ENCODE data around the gene CDKN1C. TPM values are rescaled to one million over a fixed set of nuclear protein-coding genes. Genes with fewer than 3 reads are reported as not detected.

CDKN1C gene
- total RNA-seq, 1 donor from 2014 or later = 1.4 TPM

DNA sequence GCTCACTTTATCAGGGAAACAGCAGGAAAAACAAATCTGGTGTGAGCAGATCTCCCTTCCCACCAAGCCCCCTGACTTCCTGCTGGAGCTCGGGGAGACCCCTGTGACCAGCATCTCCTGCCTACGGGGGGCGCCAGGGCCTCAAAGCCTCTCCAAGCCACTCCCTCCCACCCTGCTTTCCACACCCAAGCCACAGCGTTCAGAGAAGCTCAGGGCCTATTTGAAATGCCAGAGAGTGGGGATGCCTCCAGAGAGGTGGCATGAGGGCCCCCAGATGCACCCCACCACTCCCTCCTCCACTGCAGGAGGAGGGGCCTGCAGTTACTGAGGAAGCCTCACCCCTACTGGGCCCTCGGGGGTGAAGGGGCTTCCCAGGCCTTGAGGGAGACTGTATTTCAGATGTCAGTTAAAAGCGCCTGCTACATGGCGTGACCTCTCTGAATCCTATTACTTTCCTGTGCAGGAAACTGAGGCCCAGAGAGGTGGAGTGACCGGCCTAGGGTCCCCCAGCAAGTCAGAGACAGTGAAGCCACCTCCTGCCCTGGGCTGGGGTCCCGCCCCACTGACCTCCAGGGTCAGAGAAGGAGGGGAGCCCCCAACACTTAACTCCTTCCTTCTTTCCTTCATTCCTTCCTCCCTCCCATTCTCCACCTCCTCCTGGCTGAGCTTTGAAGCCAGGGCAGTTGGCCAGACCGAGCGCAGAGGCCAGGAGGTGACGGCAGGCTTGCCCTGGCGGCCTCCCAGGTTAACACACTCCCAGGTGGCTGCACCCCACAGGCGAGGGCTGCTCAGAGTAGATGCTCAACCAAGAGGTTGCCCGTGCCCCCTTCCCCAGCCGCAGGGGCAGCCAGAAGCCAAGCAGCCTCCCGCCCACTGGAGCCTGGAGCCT is 6.0 kb upstream of the CDKN1C start:
- Mint-ChIP-seq H3K4me1 (peaks cover 18% of the 10 kb centered on the region), H3K27me3 (no peaks in the 10 kb centered on the region), H3K36me3 (ENCODE audit: low read depth) (no peaks in the 10 kb centered on the region), H3K4me3 (peak overlapping the region; percentile 72), H3K27ac (no peak overlapping the region), H3K9me3 (no peaks in the 10 kb centered on the region)
- CTCF ChIA-PET = interaction anchor here (0.7 to 11.9 kb wide), 9 partner anchors 10 to 467 kb away, joined by 3 to 334 read pairs (median 5); partner anchors contain the start of gene NAP1L4
- DNase-seq = no peak
- intact Hi-C loops (cut with micrococcal nuclease) = loop anchor here (1.0 to 2.0 kb wide), 4 partner anchors 11 to 359 kb away; partner anchors contain the start of gene PHLDA2
- POLR2A ChIA-PET = interaction anchor here (0.6 to 3.4 kb wide), 5 partner anchors 11 to 417 kb away, joined by 3 to 16 read pairs (median 3); a partner anchor contains a TSS
- ATAC-seq (ENCODE audit: low read depth) = no peak
- TF ChIP-seq, protein P1, sequence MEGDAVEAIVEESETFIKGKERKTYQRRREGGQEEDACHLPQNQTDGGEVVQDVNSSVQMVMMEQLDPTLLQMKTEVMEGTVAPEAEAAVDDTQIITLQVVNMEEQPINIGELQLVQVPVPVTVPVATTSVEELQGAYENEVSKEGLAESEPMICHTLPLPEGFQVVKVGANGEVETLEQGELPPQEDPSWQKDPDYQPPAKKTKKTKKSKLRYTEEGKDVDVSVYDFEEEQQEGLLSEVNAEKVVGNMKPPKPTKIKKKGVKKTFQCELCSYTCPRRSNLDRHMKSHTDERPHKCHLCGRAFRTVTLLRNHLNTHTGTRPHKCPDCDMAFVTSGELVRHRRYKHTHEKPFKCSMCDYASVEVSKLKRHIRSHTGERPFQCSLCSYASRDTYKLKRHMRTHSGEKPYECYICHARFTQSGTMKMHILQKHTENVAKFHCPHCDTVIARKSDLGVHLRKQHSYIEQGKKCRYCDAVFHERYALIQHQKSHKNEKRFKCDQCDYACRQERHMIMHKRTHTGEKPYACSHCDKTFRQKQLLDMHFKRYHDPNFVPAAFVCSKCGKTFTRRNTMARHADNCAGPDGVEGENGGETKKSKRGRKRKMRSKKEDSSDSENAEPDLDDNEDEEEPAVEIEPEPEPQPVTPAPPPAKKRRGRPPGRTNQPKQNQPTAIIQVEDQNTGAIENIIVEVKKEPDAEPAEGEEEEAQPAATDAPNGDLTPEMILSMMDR (IDR thresholded peaks at IDR 0.05) = no peak

DNA sequence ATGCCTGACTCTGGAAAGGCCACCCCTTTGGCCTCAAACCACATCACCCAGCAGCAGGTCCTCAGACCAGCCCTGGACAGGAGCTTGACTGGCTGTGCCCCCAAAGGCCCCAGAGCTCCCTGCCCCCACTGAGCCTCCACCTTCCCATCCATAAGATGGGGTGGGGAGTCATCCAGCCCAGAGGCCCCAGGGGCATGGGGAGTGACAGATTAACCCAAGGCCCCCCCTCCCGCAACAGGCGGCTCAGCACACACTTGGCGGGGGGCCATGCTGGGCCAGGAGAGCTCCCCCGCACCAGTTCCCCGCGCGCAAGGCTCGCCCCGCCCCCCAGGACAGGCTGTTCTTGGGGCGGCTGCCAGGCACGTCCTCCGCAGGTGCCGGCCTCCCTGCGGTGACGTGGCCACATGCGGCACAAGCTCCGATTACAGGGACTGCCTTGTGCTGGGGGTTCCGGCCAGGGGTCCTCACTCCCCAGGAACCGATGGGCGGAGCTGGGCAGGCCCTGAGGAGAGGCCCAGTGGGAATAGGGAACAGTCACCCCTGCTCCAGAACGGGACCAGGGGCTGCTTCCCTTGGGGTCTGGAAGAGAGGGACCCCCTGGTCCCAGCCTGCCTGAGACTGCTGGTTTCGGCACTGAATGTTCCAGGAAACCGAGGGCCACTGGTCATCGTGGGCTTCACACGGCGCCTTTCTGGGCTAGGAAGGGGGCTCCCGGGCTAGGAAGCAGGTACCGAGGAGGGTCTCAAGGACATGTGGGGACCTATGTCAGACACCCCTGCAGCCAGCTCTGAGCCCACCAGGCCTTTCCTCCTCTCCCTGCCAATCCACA is 5.1 kb upstream of the CDKN1C start:
- intact Hi-C loops (cut with micrococcal nuclease) = no loop called here
- Mint-ChIP-seq H3K9me3 (no peaks in the 10 kb centered on the region), H3K36me3 (ENCODE audit: low read depth) (no peaks in the 10 kb centered on the region), H3K4me3 (no peak overlapping the region), H3K4me1 (peaks cover 20% of the 10 kb centered on the region), H3K27me3 (no peaks in the 10 kb centered on the region), H3K27ac (no peak overlapping the region)
- ATAC-seq (ENCODE audit: low read depth) (no peak), DNase-seq (no peak)
- ChIA-PET CTCF (interaction anchor here (3.2 to 11.9 kb wide), 2 partner anchors 201 to 358 kb away, joined by 16 to 334 read pairs; no protein-coding TSS in a partner anchor), POLR2A (interaction anchor here (3.4 kb wide), 1 partner anchor 358 kb away, joined by 15 read pairs; no protein-coding TSS in a partner anchor)
- TF ChIP-seq, protein P1 (IDR thresholded peaks at IDR 0.05) = no peak

DNA sequence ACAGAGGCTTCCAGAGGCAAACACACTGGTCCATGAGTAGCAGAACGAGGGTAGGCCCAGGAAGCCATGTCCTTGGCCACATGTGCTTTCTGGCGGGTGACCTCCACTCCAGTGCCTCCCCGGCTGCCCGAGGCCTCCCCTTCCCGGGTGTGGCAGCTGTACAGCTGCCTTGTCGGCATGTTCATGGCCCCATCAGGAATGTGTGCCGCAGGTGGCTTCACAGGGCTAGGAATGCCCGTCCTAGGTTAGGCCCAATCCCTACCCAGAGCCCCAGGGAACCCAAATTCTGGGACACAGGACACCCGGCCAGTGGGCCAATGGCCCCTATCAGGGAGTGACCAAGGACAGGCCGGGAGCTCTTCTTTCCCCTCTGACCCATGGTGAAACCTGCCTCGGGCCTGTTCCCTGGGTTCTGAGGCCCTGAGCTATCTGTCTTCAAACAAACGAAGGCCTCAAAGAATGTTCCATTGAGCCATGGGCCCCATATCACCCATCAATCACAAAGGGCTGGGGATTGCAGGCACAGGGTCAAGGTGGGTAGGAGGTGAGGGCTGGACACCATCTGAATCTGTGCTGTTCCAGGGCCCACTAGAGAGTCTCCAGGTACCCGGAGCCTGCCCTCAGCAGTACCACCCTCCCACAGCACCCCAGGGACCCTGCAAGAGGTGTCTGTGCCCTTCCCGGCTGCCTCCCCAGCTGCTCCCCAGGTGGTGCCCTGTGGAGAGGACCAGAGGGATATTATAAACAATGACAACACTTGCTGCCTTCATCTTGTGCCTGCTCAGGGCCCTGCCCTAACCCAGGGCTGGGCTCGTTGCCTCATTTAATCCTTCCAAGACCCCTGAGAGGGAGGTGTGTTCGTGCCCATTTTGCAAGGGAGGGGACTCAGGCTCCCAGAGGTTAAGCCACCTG is 4.0 kb upstream of the CDKN1C start:
- no peaks in the 10 kb centered on the region for H3K9me3 Mint-ChIP-seq
- intact Hi-C loops (cut with micrococcal nuclease) = loop anchor here (2.0 to 10.0 kb wide), 4 partner anchors 97 to 695 kb away; partner anchors contain the start of gene TRPM5
- DNase-seq = no peak
- no peaks in the 10 kb centered on the region for H3K27me3 Mint-ChIP-seq
- peaks cover 20% of the 10 kb centered on the region for H3K4me1 Mint-ChIP-seq
- no peak for ATAC-seq (ENCODE audit: low read depth)
- H3K27ac Mint-ChIP-seq = no peak overlapping the region
- CTCF ChIA-PET = interaction anchor here (1.7 to 11.9 kb wide), 4 partner anchors 202 to 469 kb away, joined by 6 to 334 read pairs (median 12); no protein-coding TSS in a partner anchor
- H3K36me3 Mint-ChIP-seq (ENCODE audit: low read depth) = no peaks in the 10 kb centered on the region
- TF ChIP-seq, protein P1 (IDR thresholded peaks at IDR 0.05) = no peak
- POLR2A ChIA-PET = interaction anchor here (0.6 to 1.5 kb wide), 2 partner anchors 12 to 358 kb away, joined by 3 to 4 read pairs; no protein-coding TSS in a partner anchor
- no peak overlapping the region for H3K4me3 Mint-ChIP-seq

DNA sequence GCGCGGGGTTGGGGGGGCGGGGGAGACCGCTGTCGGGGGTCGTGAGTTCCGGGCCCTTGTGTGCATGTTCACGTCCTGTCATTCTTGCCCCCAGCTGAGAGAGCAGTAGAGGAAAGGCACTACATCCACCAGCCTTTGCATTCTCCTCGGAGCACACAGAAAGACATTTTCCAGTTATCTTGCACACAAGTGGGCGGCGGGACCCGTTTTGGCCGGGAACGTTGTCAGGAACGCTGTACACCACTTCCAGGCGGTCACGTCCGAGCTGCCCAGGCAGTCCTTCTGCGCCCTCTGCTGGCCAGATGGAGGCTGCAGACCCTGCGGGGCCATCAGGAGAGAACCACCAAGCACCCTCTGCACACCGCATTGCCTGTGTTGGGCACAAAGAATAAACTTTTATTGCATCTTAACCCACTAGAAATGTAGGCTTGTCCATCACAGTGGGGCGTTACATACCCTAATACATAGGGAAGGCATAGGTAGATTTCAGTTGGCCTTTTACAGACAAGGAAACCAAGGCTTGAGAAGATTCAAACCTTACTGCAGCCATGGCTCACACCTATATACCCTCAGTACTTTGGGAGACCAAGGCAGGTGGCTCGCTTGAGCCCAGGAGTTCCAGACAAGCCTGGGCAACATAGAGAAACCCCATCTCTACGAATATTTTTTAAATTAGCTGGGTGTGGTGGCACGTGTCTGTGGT is 2.8 kb upstream of the CDKN1C start:
- TF ChIP-seq, protein P1 (IDR thresholded peaks at IDR 0.05) = peak; percentile 76
- Mint-ChIP-seq H3K27ac (peak overlapping the region; percentile 46), H3K9me3 (no peaks in the 10 kb centered on the region), H3K36me3 (ENCODE audit: low read depth) (no peaks in the 10 kb centered on the region), H3K4me3 (no peak overlapping the region), H3K4me1 (peaks cover 20% of the 10 kb centered on the region), H3K27me3 (no peaks in the 10 kb centered on the region)
- DNase-seq = peak; percentile 82
- ChIA-PET POLR2A (interaction anchor here (0.6 to 2.5 kb wide), 7 partner anchors 10 to 443 kb away, joined by 3 to 24 read pairs (median 4); a partner anchor contains a TSS), CTCF (interaction anchor here (0.8 to 11.9 kb wide), 9 partner anchors 10 to 468 kb away, joined by 3 to 334 read pairs (median 6); a partner anchor contains a TSS)
- intact Hi-C loops (cut with micrococcal nuclease) = loop anchor here (1.0 to 10.0 kb wide), 8 partner anchors 14 to 694 kb away; partner anchors contain the start of gene TRPM5
- ATAC-seq (ENCODE audit: low read depth) = peak; percentile 29

Measured in activated B cell treated with CpG ODN at 0.5 μM for 24 hours (primary cell).